Activated CD4-positive, alpha-beta T cell treated with anti-CD3 and anti-CD28 coated beads for 36 hours (primary cell): ENCODE results near the gene CMSS1. TPM values are rescaled to one million over a fixed set of nuclear protein-coding genes. Genes with fewer than 3 reads are reported as not detected.

Experiments used
- ATAC-seq: fragments of 200-7000 bp; cut with Tn5 transposase; one replicate; pipeline ENCODE4 v1.10.0; 2021; ENCODE audit warnings: mild to moderate bottlenecking, moderate library complexity
- CTCF ChIA-PET: fragments of 350-600 bp; sonication (Branson Sonifier 250); formaldehyde crosslinking; loops from one replicate; lab custom pipeline; 2021; ENCODE audit warnings: antibody characterized with exemption; lab: Charles Lee
- POLR2A ChIA-PET: fragments of 350-600 bp; sonication (Branson Sonifier 250); formaldehyde crosslinking; loops from one replicate; lab custom pipeline; 2021; ENCODE audit warnings: antibody characterized with exemption, inconsistent platforms; lab: Charles Lee
- DNase-seq: peaks from one replicate; pipeline ENCODE4 v3.0.0-alpha.2; 2020
- H3K27ac Mint-ChIP-seq: one replicate; pipeline ENCODE4 v1.8.0; 2021; ENCODE audit warnings: mixed read lengths
- H3K27me3 Mint-ChIP-seq: one replicate; pipeline ENCODE4 v1.8.0; 2021; ENCODE audit warnings: mixed read lengths
- H3K36me3 Mint-ChIP-seq: one replicate; pipeline ENCODE4 v1.8.0; 2021; ENCODE audit warnings: low read depth, mixed read lengths
- H3K4me1 Mint-ChIP-seq: one replicate; pipeline ENCODE4 v1.8.0; 2021; ENCODE audit warnings: mixed read lengths
- H3K4me3 Mint-ChIP-seq: one replicate; pipeline ENCODE4 v1.8.0; 2021; ENCODE audit warnings: mild to moderate bottlenecking, moderate library complexity, mixed read lengths
- H3K9me3 Mint-ChIP-seq: one replicate; pipeline ENCODE4 v1.8.0; 2021; ENCODE audit warnings: low read depth, mixed read lengths
- intact Hi-C, 2 experiments: fragments of 100-400 bp; cut with DNase I in 1 of 2; cut with micrococcal nuclease in 1 of 2; formaldehyde crosslinking; loops; one replicate each; pipeline versions ENCODE4 v1.14.2 to v1.15.1; 2022 to 2024; cut with DNase I, micrococcal nuclease
- total RNA-seq, 2 experiments: library from RNA; stranded (reverse); gene quantifications; one replicate each; pipeline ENCODE4 v1.2.3, GENCODE V29; 2021

The CMSS1 gene
- 10 to 100 TPM; 94.0 to 96.3 TPM for total RNA-seq

- peaks cover 17% of the 10 kb centered on the region for H3K36me3 Mint-ChIP-seq
- peak; percentile 98 for DNase-seq
- intact Hi-C loops: loop anchor here (1.0 to 10.0 kb wide), 12 partner anchors 45 to 1995 kb away; partner anchors contain the start of genes CLDND1 (in 2 of the 2), DCBLD2 (in 2 of the 2), LNP1 (in 2 of the 2) and TBC1D23 (in 2 of the 2)
- ChIA-PET CTCF (interaction anchor here (0.6 to 2.3 kb wide), 6 partner anchors 9 to 50 kb away, joined by 3 to 11 read pairs (median 6); no protein-coding TSS in a partner anchor), POLR2A (interaction anchor here (0.6 to 0.9 kb wide), 3 partner anchors 41 to 916 kb away, joined by 3 to 9 read pairs (median 3); partner anchors contain the start of gene DCBLD2)
- H3K4me3 Mint-ChIP-seq: peak within 1 kb of the TSS; percentile 85
- peak within 1 kb of the TSS; percentile 97 for H3K27ac Mint-ChIP-seq
- H3K9me3 Mint-ChIP-seq: no peaks in the 10 kb centered on the region
- H3K27me3 Mint-ChIP-seq: no peaks in the 10 kb centered on the region
- ATAC-seq: peak; percentile 92
- H3K4me1 Mint-ChIP-seq: peaks cover 42% of the 10 kb centered on the region
These were observed at the start of gene CMSS1 for GRCh38 chr3:99817437-99818240. Gene CMSS1, plus strand, starts transcription at chr3:99817862.

GRCh38 chr3:99768126-99768525, 49.5 kb upstream of the CMSS1 start:
- Mint-ChIP-seq H3K4me3 (no peak overlapping the region), H3K27me3 (no peaks in the 10 kb centered on the region), H3K4me1 (no peaks in the 10 kb centered on the region), H3K27ac (no peak overlapping the region), H3K9me3 (no peaks in the 10 kb centered on the region), H3K36me3 (no peaks in the 10 kb centered on the region)
- intact Hi-C loops: no loop called here
- ChIA-PET CTCF (interaction anchor here (0.5 to 1.2 kb wide), 2 partner anchors 11 to 654 kb away, joined by 3 to 4 read pairs; no protein-coding TSS in a partner anchor), POLR2A (no interaction called here)
- no peak for ATAC-seq
- DNase-seq: no peak

GRCh38 chr3:99768808-99769501, 48.7 kb upstream of the CMSS1 start:
- DNase-seq (no peak), ATAC-seq (no peak)
- H3K4me3 Mint-ChIP-seq: no peak overlapping the region
- no peaks in the 10 kb centered on the region for H3K36me3 Mint-ChIP-seq
- no peaks in the 10 kb centered on the region for H3K9me3 Mint-ChIP-seq
- H3K4me1 Mint-ChIP-seq: no peaks in the 10 kb centered on the region
- no peaks in the 10 kb centered on the region for H3K27me3 Mint-ChIP-seq
- POLR2A ChIA-PET: no interaction called here
- no peak overlapping the region for H3K27ac Mint-ChIP-seq
- intact Hi-C loops: no loop called here
- CTCF ChIA-PET: interaction anchor here (0.5 to 1.2 kb wide), 2 partner anchors 12 to 655 kb away, joined by 3 to 4 read pairs; no protein-coding TSS in a partner anchor

- H3K9me3 Mint-ChIP-seq: no peaks in the 10 kb centered on the region
- no peak overlapping the region for H3K27ac Mint-ChIP-seq
- H3K36me3 Mint-ChIP-seq: no peaks in the 10 kb centered on the region
- no peak for ATAC-seq
- H3K27me3 Mint-ChIP-seq: peaks cover 6% of the 10 kb centered on the region
- intact Hi-C loops: no loop called here
- H3K4me1 Mint-ChIP-seq: peaks cover 2% of the 10 kb centered on the region
- H3K4me3 Mint-ChIP-seq: no peak overlapping the region
- no peak for DNase-seq
- ChIA-PET POLR2A (no interaction called here), CTCF (no interaction called here)
These were observed 45.5 kb upstream of the CMSS1 start for GRCh38 chr3:99772171-99772570.

GRCh38 chr3:99772671-99773070, 45.0 kb upstream of the CMSS1 start:
- no peak for ATAC-seq
- CTCF ChIA-PET: no interaction called here
- DNase-seq: no peak
- POLR2A ChIA-PET: no interaction called here
- Mint-ChIP-seq H3K27me3 (peaks cover 9% of the 10 kb centered on the region), H3K4me3 (no peak overlapping the region), H3K9me3 (no peaks in the 10 kb centered on the region), H3K27ac (no peak overlapping the region), H3K4me1 (peaks cover 2% of the 10 kb centered on the region), H3K36me3 (no peaks in the 10 kb centered on the region)
- intact Hi-C loops: no loop called here

GRCh38 chr3:99774467-99774866, 43.2 kb upstream of the CMSS1 start:
- intact Hi-C loops: no loop called here
- DNase-seq (peak; percentile 26), ATAC-seq (peak; percentile 91)
- no peak overlapping the region for H3K27ac Mint-ChIP-seq
- H3K4me1 Mint-ChIP-seq: peaks cover 2% of the 10 kb centered on the region
- no peaks in the 10 kb centered on the region for H3K9me3 Mint-ChIP-seq
- CTCF ChIA-PET: no interaction called here
- H3K36me3 Mint-ChIP-seq: no peaks in the 10 kb centered on the region
- peaks cover 15% of the 10 kb centered on the region for H3K27me3 Mint-ChIP-seq
- no peak overlapping the region for H3K4me3 Mint-ChIP-seq
- POLR2A ChIA-PET: no interaction called here

GRCh38 chr3:99776516-99777209, 41.0 kb upstream of the CMSS1 start:
- POLR2A ChIA-PET: no interaction called here
- Mint-ChIP-seq H3K9me3 (no peaks in the 10 kb centered on the region), H3K36me3 (no peaks in the 10 kb centered on the region), H3K4me3 (no peak overlapping the region), H3K27ac (no peak overlapping the region), H3K4me1 (peaks cover 7% of the 10 kb centered on the region), H3K27me3 (peaks cover 28% of the 10 kb centered on the region)
- intact Hi-C loops: no loop called here
- DNase-seq: no peak
- CTCF ChIA-PET: interaction anchor here (0.8 kb wide), 1 partner anchor 30 kb away, joined by 4 read pairs; no protein-coding TSS in a partner anchor
- ATAC-seq: no peak

- intact Hi-C loops: no loop called here
- no peaks in the 10 kb centered on the region for H3K9me3 Mint-ChIP-seq
- H3K4me3 Mint-ChIP-seq: no peak overlapping the region
- POLR2A ChIA-PET: no interaction called here
- peaks cover 29% of the 10 kb centered on the region for H3K27me3 Mint-ChIP-seq
- no peak for DNase-seq
- CTCF ChIA-PET: no interaction called here
- no peaks in the 10 kb centered on the region for H3K36me3 Mint-ChIP-seq
- ATAC-seq: no peak
- H3K4me1 Mint-ChIP-seq: peaks cover 7% of the 10 kb centered on the region
- no peak overlapping the region for H3K27ac Mint-ChIP-seq
These were observed 40.5 kb upstream of the CMSS1 start for GRCh38 chr3:99777210-99777549.

GRCh38 chr3:99777708-99778107, 40.0 kb upstream of the CMSS1 start:
- ChIA-PET CTCF (no interaction called here), POLR2A (no interaction called here)
- H3K4me1 Mint-ChIP-seq: peaks cover 7% of the 10 kb centered on the region
- no peak overlapping the region for H3K4me3 Mint-ChIP-seq
- DNase-seq (no peak), ATAC-seq (no peak)
- no peaks in the 10 kb centered on the region for H3K9me3 Mint-ChIP-seq
- intact Hi-C loops: no loop called here
- no peak overlapping the region for H3K27ac Mint-ChIP-seq
- peaks cover 29% of the 10 kb centered on the region for H3K27me3 Mint-ChIP-seq
- H3K36me3 Mint-ChIP-seq: no peaks in the 10 kb centered on the region

- H3K27ac Mint-ChIP-seq: no peak overlapping the region
- ATAC-seq: no peak
- CTCF ChIA-PET: interaction anchor here (0.6 kb wide), 1 partner anchor 388 kb away, joined by 3 read pairs; no protein-coding TSS in a partner anchor
These were observed 36.9 kb upstream of the CMSS1 start for GRCh38 chr3:99780749-99781148.

GRCh38 chr3:99781761-99782160, 35.9 kb upstream of the CMSS1 start:
- DNase-seq (no peak), ATAC-seq (no peak)
- CTCF ChIA-PET: interaction anchor here (1.0 kb wide), 2 partner anchors 10 to 27 kb away, joined by 3 to 5 read pairs; no protein-coding TSS in a partner anchor
- Mint-ChIP-seq H3K27me3 (peaks cover 25% of the 10 kb centered on the region), H3K4me1 (peaks cover 5% of the 10 kb centered on the region), H3K36me3 (no peaks in the 10 kb centered on the region), H3K4me3 (no peak overlapping the region), H3K27ac (no peak overlapping the region), H3K9me3 (no peaks in the 10 kb centered on the region)
- intact Hi-C loops: no loop called here
- POLR2A ChIA-PET: no interaction called here

More at GRCh38 chr3:99780749-99781148, 36.9 kb upstream of the CMSS1 start:
- Mint-ChIP-seq H3K4me1 (peaks cover 5% of the 10 kb centered on the region), H3K27me3 (peaks cover 29% of the 10 kb centered on the region), H3K9me3 (no peaks in the 10 kb centered on the region), H3K36me3 (no peaks in the 10 kb centered on the region), H3K4me3 (no peak overlapping the region)
- no peak for DNase-seq
- intact Hi-C loops: no loop called here
- POLR2A ChIA-PET: no interaction called here
